AG09309 (cell line): ENCODE measurements around the gene DHX36.

Experiments
- DNase-seq: peaks from one replicate; pipeline ENCODE4 v3.0.0-alpha.2; 2010; ENCODE audit warnings: low read depth
- H3K4me3 ChIP-seq: 2 replicates; pipeline ENCODE4 v1.5.1; 2011; ENCODE audit warnings: mild to moderate bottlenecking, low read depth, low read length, moderate library complexity; ENCODE audit not compliant: control insufficient read depth
- TF ChIP-seq, protein P1 (sequence below): IDR thresholded peaks from 2 replicates; pipeline ENCODE4 v1.5.1; 2011; ENCODE audit warnings: mild to moderate bottlenecking, low read depth, low read length, inconsistent platforms; ENCODE audit not compliant: insufficient read depth, control insufficient read depth; ENCODE audit errors: missing control alignments

The DHX36 gene

DNA sequence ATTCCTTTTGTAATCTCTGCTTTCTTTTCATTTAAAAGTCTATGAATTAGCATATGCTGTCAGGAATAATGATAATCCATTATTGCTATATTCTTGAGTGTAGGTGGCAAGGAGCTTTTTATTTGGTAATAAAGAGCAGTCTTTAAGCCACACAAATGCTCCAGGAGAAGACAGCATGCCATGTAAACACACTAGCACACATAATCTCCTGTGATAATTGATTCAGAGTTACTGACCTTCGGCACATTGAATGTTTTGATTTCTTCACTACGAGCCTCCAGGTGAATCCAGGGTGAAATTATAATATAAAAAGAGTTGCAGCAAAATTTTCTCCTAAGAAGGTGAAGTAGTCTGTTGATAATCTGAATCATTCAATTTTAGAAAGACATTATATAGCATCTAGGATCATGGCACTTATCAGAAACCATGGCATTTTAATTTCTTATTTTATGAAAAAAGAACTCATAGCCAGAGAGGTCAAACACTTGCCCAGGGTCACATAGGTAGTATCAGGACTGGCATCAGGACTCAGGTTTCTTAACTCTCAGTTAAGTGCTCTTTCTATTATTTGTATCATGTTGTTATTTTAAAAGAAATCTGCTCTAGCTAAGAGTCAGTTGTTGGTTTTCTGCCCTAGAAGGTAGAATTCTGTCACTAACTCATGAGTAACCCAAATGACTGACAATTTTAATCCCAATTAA, 21.3 kb upstream of the DHX36 start:
- H3K4me3 ChIP-seq, result no peak overlapping the region
- no peak for DNase-seq
- TF ChIP-seq, protein P1, sequence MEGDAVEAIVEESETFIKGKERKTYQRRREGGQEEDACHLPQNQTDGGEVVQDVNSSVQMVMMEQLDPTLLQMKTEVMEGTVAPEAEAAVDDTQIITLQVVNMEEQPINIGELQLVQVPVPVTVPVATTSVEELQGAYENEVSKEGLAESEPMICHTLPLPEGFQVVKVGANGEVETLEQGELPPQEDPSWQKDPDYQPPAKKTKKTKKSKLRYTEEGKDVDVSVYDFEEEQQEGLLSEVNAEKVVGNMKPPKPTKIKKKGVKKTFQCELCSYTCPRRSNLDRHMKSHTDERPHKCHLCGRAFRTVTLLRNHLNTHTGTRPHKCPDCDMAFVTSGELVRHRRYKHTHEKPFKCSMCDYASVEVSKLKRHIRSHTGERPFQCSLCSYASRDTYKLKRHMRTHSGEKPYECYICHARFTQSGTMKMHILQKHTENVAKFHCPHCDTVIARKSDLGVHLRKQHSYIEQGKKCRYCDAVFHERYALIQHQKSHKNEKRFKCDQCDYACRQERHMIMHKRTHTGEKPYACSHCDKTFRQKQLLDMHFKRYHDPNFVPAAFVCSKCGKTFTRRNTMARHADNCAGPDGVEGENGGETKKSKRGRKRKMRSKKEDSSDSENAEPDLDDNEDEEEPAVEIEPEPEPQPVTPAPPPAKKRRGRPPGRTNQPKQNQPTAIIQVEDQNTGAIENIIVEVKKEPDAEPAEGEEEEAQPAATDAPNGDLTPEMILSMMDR, result no peak

DNA sequence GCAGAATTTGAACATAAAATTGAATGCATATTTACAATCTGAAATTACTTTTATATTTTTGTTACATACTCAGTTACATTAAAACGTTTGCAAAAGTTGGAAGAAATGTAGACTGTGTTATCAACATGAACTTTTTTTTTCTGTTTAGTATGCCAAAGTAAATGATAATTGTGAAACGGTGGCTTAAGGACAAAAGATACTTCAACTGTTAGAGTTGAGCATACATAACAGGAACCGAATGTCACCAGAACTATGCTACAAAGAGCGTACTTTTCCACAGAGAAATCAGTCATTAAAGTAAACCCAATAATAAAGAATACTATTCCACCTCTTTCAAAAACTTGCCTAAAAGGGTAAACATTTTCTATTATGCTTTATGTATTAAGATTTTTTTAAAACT, 14.3 kb upstream of the DHX36 start:
- TF ChIP-seq, protein P1, result no peak
- DNase-seq, result no peak
- H3K4me3 ChIP-seq, result no peak overlapping the region

DNA sequence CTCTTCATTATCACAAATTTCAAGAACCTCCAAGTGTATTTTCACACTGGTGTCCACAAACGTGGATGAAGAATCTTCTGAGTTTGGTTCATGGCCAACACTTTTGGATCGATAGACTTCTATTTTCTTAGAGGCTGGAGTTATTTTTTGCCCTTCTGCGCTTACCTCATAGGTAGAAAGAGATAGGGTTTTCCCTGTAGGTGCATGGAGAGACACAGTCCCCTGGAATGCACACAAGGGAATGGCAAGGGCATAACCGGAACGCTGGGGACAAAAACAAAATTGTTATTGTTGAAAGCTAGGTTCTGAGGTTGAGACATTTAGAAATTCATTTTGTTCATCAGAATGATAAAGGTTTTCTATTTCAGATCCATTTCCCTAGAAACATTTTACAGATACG, 13.7 kb upstream of the DHX36 start:
- no peak for DNase-seq

DNA sequence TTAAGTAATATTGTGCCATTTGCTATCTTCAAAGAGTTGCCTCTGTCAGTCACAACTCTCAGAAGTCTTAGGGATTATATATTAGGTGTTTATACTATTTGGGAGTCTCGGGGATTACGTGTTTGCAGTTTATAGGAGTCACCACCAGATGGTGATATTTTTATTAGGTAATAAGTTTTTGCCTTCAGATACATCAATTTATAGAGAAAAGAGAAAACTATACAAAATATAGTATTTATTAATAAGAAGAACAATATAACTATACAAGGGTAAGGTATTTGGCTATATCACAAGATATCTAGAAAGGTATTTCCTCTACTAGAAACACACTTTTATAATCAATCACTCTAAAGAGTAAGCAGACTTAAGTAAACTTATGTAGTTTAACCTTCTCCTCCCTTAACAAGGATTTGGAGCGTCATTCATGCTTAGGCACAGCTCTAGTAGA, 10.7 kb upstream of the DHX36 start:
- H3K4me3 ChIP-seq, result no peak overlapping the region
- TF ChIP-seq, protein P1, result peak; percentile 55
- DNase-seq, result peak; percentile 10

More for the DNA sequence above, 13.7 kb upstream of the DHX36 start:
- TF ChIP-seq, protein P1, result no peak
- H3K4me3 ChIP-seq, result no peak overlapping the region

DNA sequence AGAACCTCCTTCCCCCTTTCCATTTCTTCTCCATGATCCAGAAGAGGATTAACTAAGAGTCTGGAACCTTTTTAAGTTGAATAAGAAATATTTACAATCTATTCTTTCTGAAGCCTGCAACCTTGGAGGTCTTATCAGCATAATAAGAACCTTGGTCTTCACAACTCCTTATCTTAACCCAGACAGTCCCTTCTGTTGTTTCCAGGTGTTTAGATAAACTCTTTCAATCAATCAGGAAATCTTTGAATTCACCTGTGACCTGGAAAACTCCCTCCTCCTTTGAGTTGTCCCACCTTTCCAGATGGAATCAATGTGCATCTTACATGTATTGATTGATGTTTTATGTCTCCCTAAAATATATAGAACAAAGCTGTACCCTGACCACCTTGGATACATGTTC, 3.6 kb upstream of the DHX36 start:
- TF ChIP-seq, protein P1, result no peak
- H3K4me3 ChIP-seq, result no peak overlapping the region
- DNase-seq, result no peak

DNA sequence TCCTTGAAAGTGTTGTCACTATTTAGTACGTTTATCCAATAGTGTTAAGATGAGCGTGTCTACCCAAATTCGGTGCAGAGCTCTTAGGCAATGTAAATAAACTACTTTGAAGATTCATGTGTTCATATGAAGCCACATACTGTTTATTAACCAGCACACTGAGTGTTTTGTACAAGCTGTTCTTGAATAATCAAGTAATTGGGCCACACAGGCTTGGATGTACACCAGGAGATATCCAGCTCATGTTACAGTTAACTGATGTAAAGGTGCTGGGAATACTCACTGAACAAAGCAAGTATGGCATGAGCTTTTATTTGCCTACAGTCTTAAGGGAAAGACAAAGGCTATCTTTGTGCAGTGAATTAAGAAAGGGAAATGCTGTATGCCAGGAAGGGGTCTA, 632 bp upstream of the DHX36 start:
- DNase-seq, result no peak
- H3K4me3 ChIP-seq, result no peak overlapping the region
- TF ChIP-seq, protein P1, result no peak
